22Rv1 (cell line): ENCODE data around the gene RFPL2.
A peak's percentile ranks its signal among the peaks of the same experiment; 100 is the strongest.

Experiments used
- H3K27ac ChIP-seq: fragments of 450-650 bp; 2 replicates; pipeline ENCODE4 v1.5.1; 2017
- CTCF ChIP-seq: fragments of 450-650 bp; IDR thresholded peaks from 2 replicates; pipeline ENCODE4 v1.5.1; 2017; ENCODE audit warnings: mild to moderate bottlenecking
- ZFX ChIP-seq: fragments of 450-650 bp; IDR thresholded peaks from 2 replicates; pipeline ENCODE4 v1.6.1; 2017; ENCODE audit warnings: antibody characterized with exemption, borderline replicate concordance

The RFPL2 gene

GRCh38 chr22:32218470-32218869, 13.6 kb upstream of the RFPL2 start:
- H3K27ac ChIP-seq, result no peak overlapping the region
- no peak for TF ChIP-seq ZFX
- TF ChIP-seq CTCF, result no peak

DNA sequence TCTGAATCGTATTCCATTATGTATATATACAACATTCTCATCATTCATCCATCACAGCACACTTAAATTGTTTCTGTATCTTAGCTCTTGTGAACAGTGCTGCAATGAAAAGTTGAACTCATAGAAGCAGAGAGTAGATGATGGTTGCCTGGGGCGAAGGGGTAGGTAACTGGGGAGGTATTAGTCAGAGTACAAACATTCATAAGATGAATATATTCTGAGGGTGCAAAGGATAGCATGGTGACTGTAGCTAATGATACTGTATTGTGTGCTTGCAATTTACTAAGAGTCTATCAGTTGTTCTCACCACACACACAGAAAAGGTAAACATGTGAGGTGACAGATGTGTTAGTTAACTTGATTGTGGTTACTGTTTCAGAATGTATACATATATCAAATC, 12.6 kb upstream of the RFPL2 start:
- no peak for TF ChIP-seq ZFX
- H3K27ac ChIP-seq, result no peak overlapping the region

DNA sequence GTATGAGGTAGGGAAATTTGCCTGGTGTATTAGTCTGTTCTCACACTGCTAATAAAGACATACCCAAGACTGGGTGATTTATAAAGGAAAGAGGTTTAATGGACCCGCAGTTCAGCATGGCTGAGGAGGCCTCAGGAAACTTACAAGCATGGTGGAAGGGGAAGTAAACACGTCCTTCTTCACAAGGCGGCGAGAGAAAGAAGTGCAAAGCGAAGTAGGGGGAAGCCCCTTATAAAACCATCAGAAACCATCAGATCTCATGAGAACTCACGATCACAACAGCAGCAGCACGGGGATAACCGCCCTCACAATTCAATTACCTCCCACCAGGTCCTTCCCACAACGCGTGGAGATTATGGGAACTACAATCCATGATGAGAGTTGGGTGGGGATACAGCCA, 12.0 kb upstream of the RFPL2 start:
- no peak overlapping the region for H3K27ac ChIP-seq
- TF ChIP-seq ZFX, result no peak
- TF ChIP-seq CTCF, result no peak

DNA sequence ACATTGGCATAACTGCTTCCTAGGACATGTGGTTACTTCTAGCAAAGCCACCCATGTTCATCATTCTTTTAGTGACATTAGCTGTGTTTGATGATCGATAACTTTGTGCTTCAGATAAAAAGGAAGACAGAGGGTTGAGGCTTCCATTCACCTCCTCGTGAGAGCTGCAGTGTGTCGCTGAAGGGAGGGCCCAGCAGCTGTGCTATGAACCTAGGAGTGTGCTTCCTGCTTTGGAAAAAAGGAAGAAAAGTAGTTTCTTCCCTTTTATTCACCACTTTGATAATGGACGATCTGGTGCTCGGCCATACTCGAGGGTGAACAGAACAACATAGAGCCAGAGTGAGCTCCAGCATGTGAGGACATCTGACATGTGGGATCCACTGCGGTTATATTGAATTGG, 6.1 kb upstream of the RFPL2 start:
- H3K27ac ChIP-seq, result no peak overlapping the region
- TF ChIP-seq CTCF (no peak), ZFX (no peak)

GRCh38 chr22:32208681-32209080, 3.8 kb upstream of the RFPL2 start:
- TF ChIP-seq CTCF, result no peak
- TF ChIP-seq ZFX, result no peak
- H3K27ac ChIP-seq, result no peak overlapping the region

- no peak for TF ChIP-seq CTCF
- TF ChIP-seq ZFX, result no peak
- H3K27ac ChIP-seq, result no peak overlapping the region
These were observed 3.2 kb upstream of the RFPL2 start for GRCh38 chr22:32207971-32208480.

GRCh38 chr22:32206774-32207758, 2.2 kb upstream of the RFPL2 start:
- H3K27ac ChIP-seq, result peak overlapping the region; percentile 61
- TF ChIP-seq CTCF (peak; percentile 86), ZFX (no peak)
